H1 (cell line): ENCODE results near the gene PBX1. TPM values are rescaled to one million over a fixed set of nuclear protein-coding genes. Genes with fewer than 3 reads are reported as not detected.

ENCODE experiments used
- polyA plus RNA-seq, 7 experiments: library from polyadenylated mRNA; depleted of rRNA in 3 of 7; stranded (reverse) in 5 of 7; unstranded in 2 of 7; fragments of >200 nt in 5 of 7; fragments of 200-250 nt in 2 of 7; gene quantifications; 1 replicate in 5 of 7; 2 replicates in 1 of 7; 4 replicates in 1 of 7; pipeline versions ENCODE4 v1.2.1 to v1.2.3, GENCODE V29; 2011 to 2013; ENCODE audit warnings: missing spikeins in 2 of 7, mixed read lengths in 2 of 7
- total RNA-seq: library from RNA; stranded (reverse); fragmentation: NEBNext Ultra II Directional; extraction: Animal tissue kit (Norgen Biotek cat#: 25700); gene quantifications from 2 replicates; pipeline ENCODE4 v1.2.1, GENCODE V29; 2021
- TF ChIP-seq, protein P1 (sequence below): IDR thresholded peaks from 2 replicates; pipeline ENCODE4 v1.6.1; 2012; ENCODE audit warnings: low read length, inconsistent platforms

PBX1 gene
- total and polyA plus RNA-seq, 2 of the 8 experiments (the other 6 are each of a cell fraction or from before 2014, with no cell fraction given): 87.4 to 124 TPM

DNA sequence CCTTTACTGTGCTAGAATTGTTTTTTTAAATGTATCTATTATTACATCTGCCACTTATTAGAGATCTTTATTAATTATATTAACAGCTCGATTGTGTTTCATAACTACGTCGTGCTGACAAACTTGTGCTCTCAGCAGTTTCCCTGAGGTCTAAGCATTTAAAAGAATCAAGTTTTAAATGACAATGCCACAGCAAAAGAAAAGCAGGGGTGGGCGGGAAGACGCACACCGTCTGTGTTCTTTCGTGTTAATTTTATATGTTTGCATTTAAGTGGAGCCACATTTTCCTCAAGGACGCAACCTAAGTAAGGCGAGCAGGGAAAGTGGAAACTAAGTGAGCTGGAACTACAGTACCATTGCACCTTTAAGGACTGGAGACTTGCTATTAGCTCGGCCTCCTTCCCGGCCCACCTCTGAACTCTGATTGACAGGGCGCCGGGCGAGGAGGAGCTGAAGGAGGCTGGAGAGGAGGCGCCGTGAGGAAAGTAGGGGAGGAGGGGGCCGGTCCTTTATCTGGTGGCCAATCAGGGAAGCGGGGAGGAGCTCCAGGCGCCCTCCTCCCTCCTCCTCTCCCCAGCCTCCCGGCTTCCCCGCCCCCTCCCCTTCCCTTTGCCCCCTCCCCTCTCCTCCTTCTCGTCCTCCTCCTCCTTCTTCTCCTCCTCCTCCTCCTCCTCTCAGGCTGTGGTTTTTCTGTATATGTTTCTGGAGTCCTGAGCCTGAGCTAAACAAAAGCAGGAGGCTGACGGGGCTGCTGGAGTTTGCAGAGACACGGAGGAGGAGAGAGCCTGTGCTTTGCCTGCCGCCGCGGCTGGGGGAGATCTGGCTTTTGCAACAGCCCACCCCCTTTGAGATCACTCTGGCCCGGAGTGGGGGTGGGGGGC lies at the start of gene PBX1 (continued):
- TF ChIP-seq, protein P1, sequence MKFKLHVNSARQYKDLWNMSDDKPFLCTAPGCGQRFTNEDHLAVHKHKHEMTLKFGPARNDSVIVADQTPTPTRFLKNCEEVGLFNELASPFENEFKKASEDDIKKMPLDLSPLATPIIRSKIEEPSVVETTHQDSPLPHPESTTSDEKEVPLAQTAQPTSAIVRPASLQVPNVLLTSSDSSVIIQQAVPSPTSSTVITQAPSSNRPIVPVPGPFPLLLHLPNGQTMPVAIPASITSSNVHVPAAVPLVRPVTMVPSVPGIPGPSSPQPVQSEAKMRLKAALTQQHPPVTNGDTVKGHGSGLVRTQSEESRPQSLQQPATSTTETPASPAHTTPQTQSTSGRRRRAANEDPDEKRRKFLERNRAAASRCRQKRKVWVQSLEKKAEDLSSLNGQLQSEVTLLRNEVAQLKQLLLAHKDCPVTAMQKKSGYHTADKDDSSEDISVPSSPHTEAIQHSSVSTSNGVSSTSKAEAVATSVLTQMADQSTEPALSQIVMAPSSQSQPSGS: 0 out of 2 replicates have a peak, but pooled peaks have one; percentile 47
